ENCODE measurements around the gene ZNF503.

- TF ChIP-seq CTCF (conservative IDR thresholded peaks at IDR 0.05; ENCODE audit: low read depth, low read length) = no peak
- no peak for TF ChIP-seq EZH2 (IDR thresholded peaks at IDR 0.05; ENCODE audit: low read length, unreplicated experiment)
Observed at GRCh38 chr10:75418712-75419111, 17.1 kb upstream of the ZNF503 start.

All from PC-3 (cell line).